ENCODE data around the gene ABHD10. TPM values are rescaled to one million over a fixed set of nuclear protein-coding genes. Genes with fewer than 3 reads are reported as not detected.

ABHD10 gene
- total RNA-seq, 1 donor from 2014 or later, result 85.6 TPM

- FAIRE-seq (no peak), DNase-seq (ENCODE audit: low spot score in 2 of 2) (no peak)
Measured at GRCh38 chr3:111963424-111963823, 15.4 kb upstream of the ABHD10 start.

- DNase-seq (ENCODE audit: low spot score in 2 of 2), result no peak
- no peak for FAIRE-seq
Measured at GRCh38 chr3:111965484-111965883, 13.3 kb upstream of the ABHD10 start.

GRCh38 chr3:111967068-111967467, 11.8 kb upstream of the ABHD10 start:
- FAIRE-seq (no peak), DNase-seq (ENCODE audit: low spot score in 2 of 2) (no peak)

GRCh38 chr3:111967651-111968274, 11.1 kb upstream of the ABHD10 start:
- peak; percentile 51 for FAIRE-seq
- DNase-seq (ENCODE audit: low spot score in 2 of 2), result peak in 1 of 2 donors; percentile 18

- no peak for DNase-seq (ENCODE audit: low spot score in 2 of 2)
- no peak for FAIRE-seq
Measured at GRCh38 chr3:111968319-111969054, 10.3 kb upstream of the ABHD10 start.

GRCh38 chr3:111970376-111970775, 8.4 kb upstream of the ABHD10 start:
- DNase-seq (ENCODE audit: low spot score in 2 of 2) (no peak), FAIRE-seq (no peak)

- FAIRE-seq (no peak), DNase-seq (ENCODE audit: low spot score in 2 of 2) (no peak)
Measured at GRCh38 chr3:111971533-111972130, 7.2 kb upstream of the ABHD10 start.

- DNase-seq (ENCODE audit: low spot score in 2 of 2) (no peak), FAIRE-seq (no peak)
Measured at GRCh38 chr3:111972891-111973290, 5.9 kb upstream of the ABHD10 start.

GRCh38 chr3:111975131-111975530, 3.7 kb upstream of the ABHD10 start:
- DNase-seq (ENCODE audit: low spot score in 2 of 2) (no peak), FAIRE-seq (no peak)

GRCh38 chr3:111976254-111976653, 2.6 kb upstream of the ABHD10 start:
- FAIRE-seq (no peak), DNase-seq (ENCODE audit: low spot score in 2 of 2) (no peak)

GRCh38 chr3:111979434-111980038, 710 bp downstream of the ABHD10 start:
- DNase-seq (ENCODE audit: low spot score in 2 of 2) (no peak), FAIRE-seq (no peak)

- DNase-seq (ENCODE audit: low spot score in 2 of 2) (no peak), FAIRE-seq (no peak)
Measured at GRCh38 chr3:111980716-111981456, 2.1 kb downstream of the ABHD10 start.

GRCh38 chr3:111981457-111981763, 2.6 kb downstream of the ABHD10 start:
- no peak for FAIRE-seq
- no peak for DNase-seq (ENCODE audit: low spot score in 2 of 2)

- no peak for FAIRE-seq
- no peak for DNase-seq (ENCODE audit: low spot score in 2 of 2)
Measured at GRCh38 chr3:111984636-111985298, 5.9 kb downstream of the ABHD10 start.

GRCh38 chr3:111986800-111987199, 8.0 kb downstream of the ABHD10 start:
- DNase-seq (ENCODE audit: low spot score in 2 of 2), result no peak
- peak; percentile 66 for FAIRE-seq

- DNase-seq (ENCODE audit: low spot score in 2 of 2) (peak in 1 of 2 donors; percentile 21), FAIRE-seq (peak; percentile 82)
Measured at GRCh38 chr3:111989061-111989678, 10.3 kb downstream of the ABHD10 start.

GRCh38 chr3:111993038-111993437, 14.2 kb downstream of the ABHD10 start:
- FAIRE-seq, result no peak
- DNase-seq (ENCODE audit: low spot score in 2 of 2), result no peak

- DNase-seq (ENCODE audit: low spot score in 2 of 2) (peak in 1 of 2 donors; percentile 38), FAIRE-seq (no peak)
Measured at GRCh38 chr3:111998636-111999483, 20.0 kb downstream of the ABHD10 start, which contains the start of gene TAGLN3. Gene TAGLN3 (plus strand): TSS chr3:111998922. CDS start chr3:111999423, 501 bp downstream.
